H1 (cell line): ENCODE results near the gene SCAP. TPM values are rescaled to one million over a fixed set of nuclear protein-coding genes. Genes with fewer than 3 reads are reported as not detected.

Source experiments
- CTCF ChIA-PET: fragments of 300-600 bp; sonication (Branson Sonifier 250); formaldehyde crosslinking; loops from one replicate; lab custom pipeline; 2021; ENCODE audit not compliant: partially characterized antibody; lab: Charles Lee
- POLR2A ChIA-PET: fragments of 300-600 bp; sonication (Branson Sonifier 250); formaldehyde crosslinking; loops from one replicate; lab custom pipeline; 2021; ENCODE audit warnings: inconsistent platforms; ENCODE audit not compliant: partially characterized antibody; lab: Charles Lee
- DNase-seq, 2 experiments: peaks; one replicate each; pipeline versions ENCODE4 v3.0.0 to v3.0.0-alpha.2; 2010 to 2022; ENCODE audit warnings: low spot score in 2 of 2, low read depth in 1 of 2, mixed read lengths in 1 of 2
- FAIRE-seq: peaks from 2 replicates; lab custom pipeline; 2011; peaks lifted over from hg19 to GRCh38; lab: Jason Lieb, UNC
- H2AFZ ChIP-seq: 2 replicates; pipeline ENCODE4 v1.8.1; 2012; ENCODE audit warnings: low read length, inconsistent platforms
- H2AK5ac ChIP-seq: 2 replicates; pipeline ENCODE4 v1.6.1; 2013; ENCODE audit warnings: low read depth, low read length
- H2BK120ac ChIP-seq: replicated peaks from 2 replicates; pipeline ENCODE3; 2013; ENCODE audit warnings: low read depth, low read length, inconsistent platforms
- H2BK12ac ChIP-seq: 2 replicates; pipeline ENCODE4 v1.6.1; 2013; ENCODE audit warnings: low read depth, low read length
- H2BK15ac ChIP-seq: 2 replicates; pipeline ENCODE4 v1.6.1; 2013; ENCODE audit warnings: low read length
- H2BK20ac ChIP-seq: 2 replicates; pipeline ENCODE4 v1.6.1; 2013; ENCODE audit warnings: low read length
- H2BK5ac ChIP-seq: 2 replicates; pipeline ENCODE4 v1.6.1; 2013; ENCODE audit warnings: low read depth, low read length
- H3K14ac ChIP-seq: 2 replicates; pipeline ENCODE4 v1.6.1; 2013; ENCODE audit warnings: inconsistent platforms; ENCODE audit not compliant: insufficient read length
- H3K18ac ChIP-seq: 2 replicates; pipeline ENCODE4 v1.6.1; 2013; ENCODE audit warnings: low read length; ENCODE audit errors: extremely low read depth
- H3K23ac ChIP-seq: 2 replicates; pipeline ENCODE4 v1.6.1; 2013; ENCODE audit warnings: inconsistent platforms; ENCODE audit not compliant: insufficient read length
- H3K23me2 ChIP-seq: 2 replicates; pipeline ENCODE4 v1.6.1; 2013; ENCODE audit warnings: low read depth, low read length
- H3K27ac ChIP-seq: 2 replicates; pipeline ENCODE4 v1.6.1; 2011; ENCODE audit warnings: low read depth, low read length, inconsistent platforms
- H3K27me3 ChIP-seq, 4 experiments: replicated peaks in 1 of 4; 1 replicate in 1 of 4; 2 replicates in 3 of 4; pipeline versions ENCODE4 v1.6.1 to v1.8.1; 2011 to 2013; ENCODE audit warnings: low read length in 3 of 4, mild to moderate bottlenecking in 3 of 4, inconsistent platforms in 2 of 4, mixed read lengths in 2 of 4, moderate library complexity in 1 of 4; ENCODE audit not compliant: control insufficient read depth in 3 of 4, insufficient read depth in 3 of 4; ENCODE audit errors: extremely low read depth in 1 of 4
- H3K36me3 ChIP-seq, 4 experiments: 2 replicates each; pipeline versions ENCODE4 v1.6.1 to v1.8.1; 2011 to 2013; ENCODE audit warnings: mild to moderate bottlenecking in 4 of 4, low read length in 3 of 4, moderate library complexity in 2 of 4, control low read depth in 1 of 4, inconsistent platforms in 1 of 4; ENCODE audit not compliant: insufficient read depth in 4 of 4, control insufficient read depth in 2 of 4
- H3K4ac ChIP-seq: replicated peaks from 2 replicates; pipeline ENCODE3; 2013; ENCODE audit warnings: low read length, low read depth, mixed read lengths, inconsistent platforms; ENCODE audit not compliant: insufficient read length
- H3K4me1 ChIP-seq, 4 experiments: replicated peaks in 1 of 4; 1 replicate in 1 of 4; 2 replicates in 3 of 4; pipeline versions ENCODE4 v1.6.1 to v1.8.1; 2011 to 2013; ENCODE audit warnings: low read length in 3 of 4, inconsistent platforms in 2 of 4, mixed read lengths in 1 of 4; ENCODE audit not compliant: insufficient read depth in 4 of 4, control insufficient read depth in 3 of 4
- H3K4me2 ChIP-seq, 2 experiments: 2 replicates each; pipeline versions ENCODE4 v1.6.1 to v1.8.1; 2011 to 2013; ENCODE audit warnings: low read depth in 2 of 2, low read length in 2 of 2, control low read depth in 1 of 2, inconsistent platforms in 1 of 2, mild to moderate bottlenecking in 1 of 2; ENCODE audit not compliant: insufficient read depth in 1 of 2
- H3K4me3 ChIP-seq, 4 experiments: fragments of 200-600, 300-600 bp in 1 of 4; sonication (generic), shearing (Covaris generic), sonication (Bioruptor Twin) in 1 of 4; 2 replicates each; pipeline versions ENCODE4 v1.5.1 to v1.8.1; 2011 to 2016; ENCODE audit warnings: low read length in 4 of 4, low read depth in 3 of 4, control low read depth in 2 of 4, inconsistent platforms in 2 of 4, mild to moderate bottlenecking in 2 of 4, mixed read lengths in 1 of 4, moderate library complexity in 1 of 4; ENCODE audit not compliant: insufficient read depth in 2 of 4; ENCODE audit errors: extremely low read depth in 1 of 4
- H3K56ac ChIP-seq: replicated peaks from 2 replicates; pipeline ENCODE3; 2013; ENCODE audit warnings: low read depth, mild to moderate bottlenecking, mixed read lengths, low read length, inconsistent platforms; ENCODE audit not compliant: insufficient read length
- H3K79me1 ChIP-seq: 2 replicates; pipeline ENCODE4 v1.6.1; 2013; ENCODE audit warnings: low read depth, low read length, control low read depth
- H3K79me2 ChIP-seq, 2 experiments: 2 replicates each; pipeline versions ENCODE4 v1.6.1 to v1.8.1; 2012 to 2013; ENCODE audit warnings: low read length in 2 of 2, mild to moderate bottlenecking in 2 of 2, inconsistent platforms in 1 of 2; ENCODE audit not compliant: insufficient read depth in 2 of 2, control insufficient read depth in 1 of 2
- H3K9ac ChIP-seq, 4 experiments: replicated peaks in 1 of 4; 1 replicate in 1 of 4; 2 replicates in 3 of 4; pipeline versions ENCODE4 v1.6.1 to v1.8.1; 2011 to 2013; ENCODE audit warnings: low read depth in 3 of 4, low read length in 3 of 4, control low read depth in 2 of 4, mild to moderate bottlenecking in 2 of 4, moderate library complexity in 2 of 4, inconsistent platforms in 1 of 4; ENCODE audit errors: extremely low read depth in 1 of 4
- H3K9me3 ChIP-seq, 2 experiments: 2 replicates each; pipeline versions ENCODE4 v1.6.1 to v1.8.1; 2012 to 2013; ENCODE audit warnings: mild to moderate bottlenecking in 2 of 2, moderate library complexity in 2 of 2, control low read depth in 1 of 2, inconsistent platforms in 1 of 2, low read depth in 1 of 2, low read length in 1 of 2, mixed read lengths in 1 of 2; ENCODE audit not compliant: insufficient read depth in 2 of 2
- H4K20me1 ChIP-seq, 2 experiments: replicated peaks in 1 of 2; 2 replicates each; pipeline versions ENCODE3 to v1.8.1; 2011 to 2013; ENCODE audit warnings: inconsistent platforms in 2 of 2, low read length in 2 of 2, mild to moderate bottlenecking in 1 of 2; ENCODE audit not compliant: insufficient read depth in 2 of 2, control insufficient read depth in 1 of 2
- H4K5ac ChIP-seq: 2 replicates; pipeline ENCODE4 v1.6.1; 2013; ENCODE audit warnings: low read length, low read depth, mixed read lengths, inconsistent platforms; ENCODE audit not compliant: insufficient read length
- H4K8ac ChIP-seq: 2 replicates; pipeline ENCODE4 v1.8.0; 2013; ENCODE audit warnings: mild to moderate bottlenecking, moderate library complexity, low read length, inconsistent platforms; ENCODE audit not compliant: insufficient read depth; ENCODE audit errors: extremely low read depth
- H4K91ac ChIP-seq: replicated peaks from 2 replicates; pipeline ENCODE3; 2013; ENCODE audit warnings: low read length, mixed read lengths, inconsistent platforms; ENCODE audit not compliant: insufficient read length
- CTBP2 ChIP-seq: IDR thresholded peaks from 2 replicates; pipeline ENCODE4 v1.7.0; 2011; ENCODE audit warnings: borderline replicate concordance, mild to moderate bottlenecking, moderate library complexity, mixed read lengths, low read length; ENCODE audit not compliant: insufficient read depth, insufficient read length
- KDM5A ChIP-seq: fragments of 200-600 bp; IDR thresholded peaks from 2 replicates; pipeline ENCODE4 v1.7.1; 2012; ENCODE audit warnings: mild to moderate bottlenecking, low read length, inconsistent platforms, mixed read lengths
- RAD21 ChIP-seq, 2 experiments: IDR thresholded peaks in 1 of 2; conservative IDR thresholded peaks in 1 of 2; 2 replicates each; pipeline ENCODE4 v1.6.1; 2011; ENCODE audit warnings: low read depth in 2 of 2, low read length in 2 of 2, improper control_type of control experiment in 1 of 2, inconsistent platforms in 1 of 2, mild to moderate bottlenecking in 1 of 2, moderate library complexity in 1 of 2
- TAF1 ChIP-seq: IDR thresholded peaks from 2 replicates; pipeline ENCODE4 v1.6.1; 2011; ENCODE audit warnings: mild to moderate bottlenecking, low read depth, low read length
- TAF7 ChIP-seq: optimal IDR thresholded peaks from 2 replicates; pipeline ENCODE3; 2011; ENCODE audit warnings: low read depth, mild to moderate bottlenecking, inconsistent platforms, low read length, moderate library complexity, borderline replicate concordance
- YY1 ChIP-seq: IDR thresholded peaks from 2 replicates; pipeline ENCODE4 v1.6.1; 2011; ENCODE audit warnings: low read depth, mild to moderate bottlenecking, low read length
- WGBS, 2 experiments: shearing (Covaris generic) in 1 of 2; methylation state at CpG; one replicate each; pipeline versions ENCODE4 v1.1.6 to v1.1.7; 2013 to 2015; ENCODE audit warnings: low lambda C conversion rate in 2 of 2, mixed read lengths in 2 of 2, inconsistent platforms in 1 of 2, low coverage in 1 of 2, missing lambda C conversion rate in 1 of 2; ENCODE audit not compliant: insufficient replicate concordance in 2 of 2, insufficient coverage in 1 of 2, insufficient read length in 1 of 2; ENCODE audit errors: extremely low coverage in 1 of 2, missing lambda C conversion rate in 1 of 2; 5-methylcytosine and 5-hydroxymethylcytosine counted together
- polyA plus RNA-seq, 7 experiments: library from polyadenylated mRNA; depleted of rRNA in 3 of 7; stranded (reverse) in 5 of 7; unstranded in 2 of 7; fragments of >200 nt in 5 of 7; fragments of 200-250 nt in 2 of 7; gene quantifications; 1 replicate in 5 of 7; 2 replicates in 1 of 7; 4 replicates in 1 of 7; pipeline versions ENCODE4 v1.2.1 to v1.2.3, GENCODE V29; 2011 to 2013; ENCODE audit warnings: missing spikeins in 2 of 7, mixed read lengths in 2 of 7
- total RNA-seq: library from RNA; stranded (reverse); fragmentation: NEBNext Ultra II Directional; extraction: Animal tissue kit (Norgen Biotek cat#: 25700); gene quantifications from 2 replicates; pipeline ENCODE4 v1.2.1, GENCODE V29; 2021
- TF ChIP-seq, protein P1 (sequence below), 3 experiments: IDR thresholded peaks; 1 replicate in 2 of 3; 2 replicates in 1 of 3; pipeline versions ENCODE4 v1.5.1 to v1.6.1; 2011; ENCODE audit warnings: low read length in 3 of 3, mild to moderate bottlenecking in 3 of 3, inconsistent platforms in 2 of 3, low read depth in 1 of 3, moderate library complexity in 1 of 3; ENCODE audit not compliant: insufficient read depth in 1 of 3; ENCODE audit errors: control extremely low read depth in 1 of 3

SCAP gene
- total and polyA plus RNA-seq, 2 of the 8 experiments (the other 6 are each of a cell fraction or from before 2014, with no cell fraction given) = 74.0 to 114 TPM

DNA sequence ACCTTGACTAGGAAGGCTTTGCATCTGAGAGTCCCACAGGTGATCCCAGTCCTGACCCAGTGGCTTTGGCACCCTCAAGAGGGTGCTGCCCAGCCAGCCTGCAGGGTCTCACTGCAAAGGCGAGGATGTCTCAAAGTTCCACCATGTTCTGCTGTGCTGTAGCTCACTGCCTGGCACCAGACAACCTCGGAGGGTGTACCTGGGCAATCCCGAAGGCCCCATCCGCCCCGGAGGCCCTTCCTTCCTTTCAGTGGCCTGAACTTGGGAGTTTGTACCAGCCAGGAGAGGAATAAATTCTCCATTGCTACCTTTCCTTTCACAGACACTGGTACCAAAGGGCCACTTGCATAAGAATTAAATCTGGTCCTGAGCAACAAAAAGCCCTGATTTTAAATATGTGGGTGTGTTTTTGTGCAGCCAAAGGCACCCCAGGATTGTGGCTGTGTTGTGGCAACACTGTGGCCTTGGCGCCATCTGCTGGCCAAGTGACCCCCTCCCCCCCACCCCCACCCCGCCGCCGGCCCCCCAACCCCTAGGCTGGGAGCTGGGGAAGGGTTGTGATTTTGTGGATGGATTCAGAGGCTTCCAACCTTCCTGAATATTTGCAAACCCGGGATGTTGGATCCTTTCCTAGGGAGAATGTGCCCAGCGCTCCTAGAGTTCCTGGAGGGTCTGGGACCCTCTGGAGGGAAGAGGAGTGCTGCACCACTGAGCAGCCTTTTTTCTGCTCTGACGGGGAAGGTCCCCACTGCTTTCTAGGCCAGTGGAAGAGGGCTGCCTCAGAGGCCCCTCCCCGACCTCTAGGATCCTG, 104.6 kb downstream of the SCAP start:
- peak overlapping the region; percentile 75; the same call in 1 of the 2 replicates for H2BK12ac ChIP-seq
- no peaks in the 10 kb centered on the region for H3K79me1 ChIP-seq
- H3K56ac ChIP-seq = no peak overlapping the region
- H4K5ac ChIP-seq = peak overlapping the region; percentile 13
- H3K4ac ChIP-seq = no peak overlapping the region
- H3K9me3 ChIP-seq = no peaks in the 10 kb centered on the region
- no peaks in the 10 kb centered on the region for H3K27me3 ChIP-seq
- 0 out of 2 replicates have a peak overlapping the region, but pooled peaks have one; percentile 12 for H2BK5ac ChIP-seq
- H3K27ac ChIP-seq = no peak overlapping the region
- 31% methylated on average over 13 of the region's 13 CpGs; no CpG with 5 or more reads in 1 of the 2 experiments for WGBS, 2 experiments
- POLR2A ChIA-PET = interaction anchor here (1.0 to 1.4 kb wide), 5 partner anchors 9 to 362 kb away, joined by 3 to 5 read pairs (median 4); partner anchors contain the start of gene PTPN23
- peaks cover 0 to 5% (median 3%) of the 10 kb centered on the region in 4 experiments; a peak in 3 of 7 replicates for H3K4me1 ChIP-seq
- no peak overlapping the region for H4K91ac ChIP-seq
- H3K4me3 ChIP-seq = peak overlapping the region in 1 of 4 experiments; percentile 36; a peak in 1 of 8 replicates
- peak overlapping the region; percentile 3 to 58; a peak in 3 of 4 replicates for H3K4me2 ChIP-seq
- H4K8ac ChIP-seq = no peak overlapping the region; the same call in 1 of the 2 replicates
- no peak overlapping the region for H3K23ac ChIP-seq
- peak overlapping the region; percentile 43; the same call in 1 of the 2 replicates for H2BK20ac ChIP-seq
- no peak for FAIRE-seq
- H3K9ac ChIP-seq = peak overlapping the region in 1 of 4 experiments; percentile 24; a peak in 2 of 7 replicates
- no peaks in the 10 kb centered on the region; the same call in 1 of the 2 replicates for H3K23me2 ChIP-seq
- no peaks in the 10 kb centered on the region for H4K20me1 ChIP-seq
- peak overlapping the region; percentile 68 for H3K18ac ChIP-seq
- H2AFZ ChIP-seq = peak overlapping the region; percentile 84
- no peaks in the 10 kb centered on the region for H3K36me3 ChIP-seq
- CTCF ChIA-PET = interaction anchor here (0.7 to 2.3 kb wide), 25 partner anchors 8 to 462 kb away, joined by 3 to 9 read pairs (median 3); no protein-coding TSS in a partner anchor
- DNase-seq = peak in 1 of 2 experiments; percentile 65
- H3K14ac ChIP-seq = no peak overlapping the region
- no peak overlapping the region; the same call in 1 of the 2 replicates for H2BK15ac ChIP-seq
- H2BK120ac ChIP-seq = no peak overlapping the region
- H3K79me2 ChIP-seq = no peaks in the 10 kb centered on the region
- H2AK5ac ChIP-seq = no peak overlapping the region
- TF ChIP-seq CTBP2 = no peak
- no peak for TF ChIP-seq KDM5A
- TF ChIP-seq, protein P1, sequence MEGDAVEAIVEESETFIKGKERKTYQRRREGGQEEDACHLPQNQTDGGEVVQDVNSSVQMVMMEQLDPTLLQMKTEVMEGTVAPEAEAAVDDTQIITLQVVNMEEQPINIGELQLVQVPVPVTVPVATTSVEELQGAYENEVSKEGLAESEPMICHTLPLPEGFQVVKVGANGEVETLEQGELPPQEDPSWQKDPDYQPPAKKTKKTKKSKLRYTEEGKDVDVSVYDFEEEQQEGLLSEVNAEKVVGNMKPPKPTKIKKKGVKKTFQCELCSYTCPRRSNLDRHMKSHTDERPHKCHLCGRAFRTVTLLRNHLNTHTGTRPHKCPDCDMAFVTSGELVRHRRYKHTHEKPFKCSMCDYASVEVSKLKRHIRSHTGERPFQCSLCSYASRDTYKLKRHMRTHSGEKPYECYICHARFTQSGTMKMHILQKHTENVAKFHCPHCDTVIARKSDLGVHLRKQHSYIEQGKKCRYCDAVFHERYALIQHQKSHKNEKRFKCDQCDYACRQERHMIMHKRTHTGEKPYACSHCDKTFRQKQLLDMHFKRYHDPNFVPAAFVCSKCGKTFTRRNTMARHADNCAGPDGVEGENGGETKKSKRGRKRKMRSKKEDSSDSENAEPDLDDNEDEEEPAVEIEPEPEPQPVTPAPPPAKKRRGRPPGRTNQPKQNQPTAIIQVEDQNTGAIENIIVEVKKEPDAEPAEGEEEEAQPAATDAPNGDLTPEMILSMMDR (IDR thresholded peaks at IDR 0.05; ENCODE audit: control extremely low read depth in 1 of 3, insufficient read depth in 1 of 3, low read depth in 1 of 3, low read length in 3 of 3) = peak; percentile 13 to 45 (median 17); a peak in 3 of 4 replicates
- TF ChIP-seq RAD21 (IDR thresholded peaks at IDR 0.05 in 1 of 2, conservative IDR thresholded peaks at IDR 0.05 in 1 of 2; ENCODE audit: low read depth in 2 of 2, low read length in 2 of 2) = peak; percentile 57 to 66
- TF ChIP-seq YY1 = no peak
- no peak for TF ChIP-seq TAF7
- TF ChIP-seq TAF1 = no peak
